Superior temporal gyrus (tissue), 1 donor: ENCODE measurements around the gene TMEM38B.
"Not testable (repeated sequence)": the region's sequence is repeated elsewhere in the genome, so short reads cannot be mapped to it uniquely, and the experiment has no call there.

Experiments
- DNase-seq: peaks from one replicate; pipeline ENCODE4 v3.0.0-alpha.2; 2016; ENCODE audit errors: extremely low spot score

Gene TMEM38B

DNA sequence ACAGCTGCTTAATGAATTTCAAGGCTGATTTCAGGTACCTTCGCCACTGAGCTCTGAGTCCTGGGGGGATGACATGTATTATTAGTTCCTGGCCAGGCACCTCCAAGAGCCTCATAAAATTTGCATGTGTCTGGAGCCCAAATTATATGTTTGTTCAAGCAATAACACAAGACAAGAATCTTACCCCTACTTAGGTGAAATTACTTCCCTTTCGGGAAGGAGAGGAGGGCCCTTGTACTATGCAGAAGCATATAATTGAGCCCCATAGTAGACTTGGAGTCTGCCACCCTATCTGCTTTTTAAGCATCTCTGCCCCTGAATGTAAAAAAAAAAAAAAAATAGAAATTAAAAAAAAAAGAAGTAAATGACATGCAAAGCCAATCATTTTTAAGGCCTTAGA lies 13.0 kb upstream of the TMEM38B start:
- no peak for DNase-seq

DNA sequence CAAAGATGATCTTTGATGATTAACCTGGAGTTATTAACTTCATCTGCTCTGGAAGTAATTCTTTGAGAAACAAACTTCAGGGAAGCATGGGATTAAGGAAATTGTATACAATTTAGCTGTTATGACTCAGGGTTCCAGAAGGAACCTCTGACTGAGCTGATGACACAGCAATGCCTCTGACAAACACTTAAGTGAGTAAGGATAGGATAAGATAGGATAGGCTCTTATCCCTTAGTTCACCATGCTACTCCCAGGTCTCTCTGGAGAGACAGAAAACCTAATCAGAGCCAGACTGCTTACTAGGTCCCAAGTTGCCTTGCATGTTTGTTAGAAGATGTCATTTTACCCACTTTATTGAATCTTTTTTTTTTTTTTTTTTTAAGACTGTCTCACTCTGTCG lies 12.6 kb upstream of the TMEM38B start:
- no peak for DNase-seq

DNA sequence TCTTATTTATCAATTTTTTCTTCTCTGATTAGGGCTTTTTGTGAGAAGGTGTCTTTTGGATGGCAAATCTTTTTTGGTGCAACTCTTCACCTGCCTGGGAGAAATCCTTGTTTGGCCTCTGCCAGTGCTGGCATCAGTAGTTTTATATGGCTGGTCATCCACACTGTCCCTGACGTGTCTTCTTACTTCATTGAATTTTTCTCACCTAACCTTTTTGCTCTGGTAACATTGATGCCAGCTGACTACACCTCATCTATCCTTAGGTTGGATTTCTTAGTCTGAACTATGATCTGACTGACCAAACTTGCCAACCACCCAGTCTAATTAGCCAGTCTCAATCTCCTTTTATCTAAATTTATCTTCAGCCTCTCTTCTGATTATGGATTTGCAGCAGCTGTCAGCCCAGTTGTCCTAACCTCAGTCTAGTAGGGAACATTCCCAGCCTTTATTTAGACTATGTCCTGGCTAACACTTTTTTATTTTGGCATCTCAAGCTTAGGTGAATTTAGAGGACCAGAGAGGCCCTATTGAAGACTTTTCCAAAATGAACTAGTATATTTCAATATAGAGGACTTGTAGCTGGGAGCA lies 10.6 kb upstream of the TMEM38B start:
- no peak for DNase-seq

DNA sequence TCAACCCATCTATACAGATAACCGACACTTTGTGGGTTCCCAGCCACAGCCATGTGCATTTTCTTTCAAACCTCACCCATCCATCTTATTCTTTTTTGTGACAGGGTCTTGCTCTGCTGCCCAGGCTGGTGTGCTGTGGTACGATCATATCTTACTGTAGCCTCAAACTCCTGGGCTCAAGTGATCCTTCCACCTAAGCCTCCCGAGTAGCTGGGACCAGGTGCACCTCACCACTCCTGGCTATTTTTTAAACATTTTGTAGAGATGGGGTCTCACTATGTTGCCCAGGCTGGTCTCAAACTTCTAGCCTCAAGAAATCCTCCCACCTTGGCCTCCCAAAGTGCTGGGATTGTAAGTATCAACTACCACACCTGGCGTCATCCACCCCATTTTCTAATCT lies 7.4 kb upstream of the TMEM38B start:
- no peak for DNase-seq

DNA sequence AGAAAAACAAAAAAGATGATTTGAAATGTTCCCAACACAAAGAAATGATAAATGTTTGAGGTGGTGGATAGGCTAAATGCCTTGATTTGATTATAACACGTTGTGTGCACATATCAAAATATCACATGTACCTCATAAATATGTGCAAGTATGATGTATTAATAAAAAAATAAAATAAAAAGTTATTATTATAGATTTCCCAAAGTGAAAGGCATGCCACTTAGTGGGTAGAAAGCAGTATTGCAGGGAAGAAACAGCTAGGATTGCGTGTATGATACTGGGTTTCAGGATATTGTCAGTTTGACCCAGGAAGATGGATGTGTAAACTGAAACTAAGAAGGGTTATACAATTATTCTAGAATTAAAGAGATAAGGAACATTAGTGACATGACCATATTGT lies 3.6 kb upstream of the TMEM38B start:
- DNase-seq = no peak

DNA sequence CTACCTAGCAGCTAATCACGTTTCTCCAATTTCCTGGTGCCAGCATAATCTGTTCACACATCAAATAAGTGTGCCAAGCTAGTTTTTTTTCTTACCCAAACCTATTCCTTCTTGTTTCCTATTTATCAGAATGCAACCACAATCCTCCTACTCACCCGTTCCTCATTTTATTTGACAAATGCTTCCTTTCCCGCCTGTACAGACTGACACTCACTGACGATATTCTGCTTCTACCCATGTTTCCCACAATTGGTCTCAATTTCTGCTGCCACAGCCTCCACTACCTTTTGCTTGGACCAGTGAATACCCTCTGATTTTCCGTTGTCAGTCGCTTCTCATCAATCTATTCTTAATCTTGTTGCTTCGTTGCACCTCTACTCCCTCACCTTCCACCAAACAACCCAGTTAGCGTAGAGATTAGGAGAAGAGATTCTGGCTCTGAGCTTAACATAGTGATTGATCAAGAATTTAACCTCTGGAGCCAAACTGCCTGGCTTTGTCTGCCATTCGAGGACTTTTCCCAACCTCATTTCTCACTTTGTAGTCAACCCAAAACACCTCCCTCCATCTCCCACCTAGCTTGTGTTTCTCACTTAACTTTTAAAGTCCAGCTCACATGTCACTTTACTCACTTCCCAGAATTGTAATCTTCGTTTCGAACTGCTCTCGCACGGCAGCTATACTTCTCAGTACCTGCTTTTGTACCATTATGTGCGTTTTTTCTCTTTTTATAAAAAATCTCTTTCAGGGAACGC lies 729 bp upstream of the TMEM38B start:
- peak; percentile 46 for DNase-seq

DNA sequence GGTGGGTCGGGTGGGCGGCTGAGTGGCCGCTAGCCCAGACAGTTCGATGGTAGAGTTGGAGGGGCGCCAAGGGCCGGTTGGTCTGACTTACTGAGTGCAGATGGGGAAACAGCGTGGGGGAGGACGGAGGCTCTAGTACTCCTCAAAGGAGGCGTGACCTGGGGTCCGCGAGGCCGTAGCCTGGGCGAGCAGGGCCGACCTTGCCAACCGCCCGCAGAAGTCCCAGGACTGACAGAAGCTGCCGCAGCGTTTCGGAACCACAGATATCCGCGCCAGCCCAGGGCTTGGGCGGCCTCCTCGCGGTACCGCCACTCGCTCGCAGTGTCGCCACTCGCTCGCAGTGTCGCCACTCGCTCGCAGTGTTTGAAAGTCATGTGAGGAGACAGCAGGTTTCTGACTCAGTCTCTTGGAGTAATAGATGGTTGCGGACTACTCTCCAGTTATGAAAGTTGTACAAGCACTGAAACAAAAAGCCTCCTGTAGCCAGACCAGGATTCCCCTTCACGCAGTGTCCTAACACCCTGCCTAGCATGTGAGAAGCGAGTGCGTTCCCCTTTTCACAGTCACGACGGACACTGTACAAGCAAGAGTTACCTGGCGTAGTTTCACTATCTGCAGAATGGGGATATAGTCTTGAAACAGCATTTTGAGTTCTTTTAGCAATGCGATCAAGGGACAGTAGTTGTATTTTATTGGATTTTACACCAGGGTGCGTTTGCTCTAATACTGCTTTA lies 674 bp downstream of the TMEM38B start:
- DNase-seq = peak; percentile 78

DNA sequence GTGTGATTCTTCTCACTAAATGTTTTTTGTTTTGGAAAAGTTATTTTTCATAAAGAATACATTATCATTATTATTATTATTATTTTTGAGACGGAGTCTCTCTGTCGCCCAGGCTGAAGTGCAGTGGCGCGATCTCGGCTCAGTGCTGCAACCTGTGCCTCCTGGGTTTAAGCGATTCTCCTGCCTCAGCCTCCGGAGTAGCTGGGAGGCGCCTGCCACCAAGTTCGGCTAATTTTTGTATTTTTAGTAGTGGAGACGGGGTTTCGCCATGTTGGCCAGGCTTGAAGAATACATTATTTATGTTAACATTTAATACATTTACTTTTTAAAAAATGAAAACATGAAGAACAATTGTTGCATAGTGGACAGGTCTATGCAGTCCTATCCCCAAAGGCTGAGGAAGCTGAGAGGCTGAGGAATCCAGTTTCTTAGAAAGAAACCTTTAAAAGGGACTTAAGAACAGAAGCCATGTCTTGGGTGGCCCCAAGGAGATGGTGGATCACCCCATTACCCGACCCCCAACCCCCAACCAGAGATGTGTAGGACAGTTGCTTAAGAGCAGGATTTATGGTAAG lies 2.0 kb downstream of the TMEM38B start:
- DNase-seq = no peak

DNA sequence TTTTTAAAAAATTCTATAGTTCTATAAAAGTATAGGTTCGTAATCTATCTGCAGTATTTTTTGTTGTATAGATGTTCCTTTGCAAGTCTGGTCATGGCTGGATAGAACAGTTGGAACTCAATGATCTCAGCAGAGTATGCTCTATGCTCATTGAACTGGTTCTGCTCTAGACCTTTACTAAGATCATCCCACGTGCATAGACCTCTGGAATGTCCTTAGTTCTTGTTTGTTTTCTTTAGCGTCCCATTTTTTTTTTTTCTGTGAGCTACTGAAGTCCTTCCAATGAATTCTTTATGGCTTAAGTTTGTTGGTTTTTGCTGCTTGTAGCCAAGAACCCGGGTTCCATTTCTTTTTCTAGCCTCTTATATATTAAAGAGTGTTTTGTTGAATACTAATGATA lies 3.5 kb downstream of the TMEM38B start:
- no peak for DNase-seq

DNA sequence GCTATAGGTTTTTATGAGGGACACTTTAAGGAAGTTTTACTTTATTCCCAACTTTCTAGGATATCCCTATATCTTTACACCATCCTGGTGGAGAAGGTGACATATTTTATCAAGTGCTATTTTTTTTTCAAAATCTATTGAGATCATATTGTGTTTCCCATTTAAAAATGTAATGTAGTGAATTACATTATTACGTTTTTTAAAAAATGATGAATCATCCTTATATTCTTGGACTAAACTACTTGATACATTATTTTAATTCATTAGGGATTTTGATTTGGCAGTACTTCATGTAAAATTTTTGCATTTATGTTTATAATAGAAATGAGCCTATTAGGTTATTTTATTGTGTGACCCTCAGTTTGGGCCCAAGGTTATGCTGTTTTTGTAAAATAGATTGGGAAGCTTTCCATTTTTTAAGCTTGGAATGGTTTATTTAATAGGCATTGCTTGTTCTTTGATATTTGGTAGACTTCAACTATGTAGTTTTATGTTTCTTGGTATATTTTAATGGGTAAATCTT lies 4.1 kb downstream of the TMEM38B start:
- DNase-seq = no peak

DNA sequence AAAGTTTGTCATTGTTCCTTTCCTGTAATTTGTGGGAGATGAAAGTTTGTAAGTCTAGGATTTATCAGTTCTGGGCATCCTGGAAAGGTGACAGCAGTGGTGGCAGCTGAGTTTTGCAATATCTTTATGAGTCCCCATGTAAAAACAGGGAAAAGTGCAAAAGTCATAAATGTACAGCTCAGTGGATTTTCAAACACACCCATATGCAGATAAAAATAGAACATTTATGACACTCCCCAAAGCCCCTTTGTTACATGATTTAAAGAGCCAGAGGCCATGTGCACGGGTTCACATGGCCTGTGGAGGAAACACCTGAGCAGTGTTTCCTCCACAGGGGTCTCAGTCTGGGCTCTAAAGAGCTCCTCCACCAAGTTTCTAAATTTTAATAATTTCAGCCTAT lies 6.3 kb downstream of the TMEM38B start:
- DNase-seq = no peak

DNA sequence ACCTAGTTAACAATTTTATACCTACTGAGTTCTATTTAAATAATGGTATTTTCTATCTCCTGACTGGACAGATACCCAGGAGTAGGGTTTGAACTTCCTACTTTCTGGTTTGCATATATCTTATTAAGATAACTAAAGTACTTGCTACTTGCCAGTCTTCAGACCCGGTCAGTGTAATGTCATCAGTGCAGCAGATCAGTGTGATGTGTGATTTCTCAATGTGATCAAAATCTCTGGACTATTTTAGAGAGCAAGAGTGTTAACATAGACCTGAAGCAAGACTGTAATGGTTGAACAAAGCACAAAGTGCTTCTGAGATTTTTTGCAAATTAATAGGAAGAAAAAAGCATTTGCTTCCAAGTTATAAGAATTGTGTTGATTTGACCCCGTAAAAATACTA lies 6.8 kb downstream of the TMEM38B start:
- no peak for DNase-seq

DNA sequence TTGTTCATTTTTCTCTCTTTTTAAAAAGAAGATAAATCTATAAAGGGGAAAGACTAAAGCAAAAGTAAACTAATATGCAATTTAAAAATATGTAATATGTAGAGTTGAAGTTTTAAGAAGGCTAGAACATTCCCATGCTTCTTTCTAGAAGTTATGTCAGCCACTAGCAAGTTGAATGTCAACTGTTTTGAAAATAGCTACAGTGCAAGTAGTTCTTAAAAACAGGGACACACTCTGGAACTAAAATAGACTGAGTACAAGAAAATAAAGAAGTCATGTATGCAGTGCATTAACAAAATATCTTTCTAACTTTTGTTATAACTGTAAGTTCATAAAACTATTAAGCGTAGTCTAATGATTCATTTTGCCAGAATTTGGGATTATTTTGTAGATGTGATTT lies 7.9 kb downstream of the TMEM38B start:
- DNase-seq = no peak

DNA sequence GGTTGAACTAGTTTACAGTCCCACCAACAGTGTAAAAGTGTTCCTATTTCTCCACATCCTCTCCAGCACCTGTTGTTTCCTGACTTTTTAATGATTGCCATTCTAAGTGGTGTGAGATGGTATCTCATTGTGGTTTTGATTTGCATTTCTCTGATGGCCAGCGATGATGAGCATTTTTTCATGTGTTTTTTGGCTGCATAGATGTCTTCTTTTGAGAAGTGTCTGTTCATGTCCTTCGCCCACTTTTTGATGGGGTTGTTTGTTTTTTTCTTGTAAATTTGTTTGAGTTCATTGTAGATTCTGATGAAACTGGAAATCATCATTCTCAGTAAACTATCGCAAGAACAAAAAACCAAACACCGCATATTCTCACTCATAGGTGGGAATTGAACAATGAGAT lies 9.3 kb downstream of the TMEM38B start:
- DNase-seq = not testable (repeated sequence)

DNA sequence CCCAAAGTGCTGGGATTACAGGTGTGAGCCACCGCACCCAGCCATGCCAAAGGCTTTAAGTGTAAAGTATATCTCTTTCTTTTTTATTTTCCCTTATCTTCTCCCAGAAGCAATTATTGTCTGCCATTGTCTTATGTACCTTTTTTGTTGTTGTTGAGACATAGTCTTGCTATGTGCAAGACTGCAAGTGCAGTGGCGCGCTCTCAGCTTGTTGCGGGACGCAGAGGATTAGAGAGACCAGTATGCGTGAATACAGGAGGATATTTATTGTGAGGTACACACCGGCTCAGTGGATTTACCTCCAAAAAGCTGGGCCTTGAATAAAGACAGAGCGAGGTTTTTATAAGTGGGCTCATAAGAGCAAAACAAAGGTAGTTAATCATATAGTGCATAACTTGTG lies 11.8 kb downstream of the TMEM38B start:
- no peak for DNase-seq

DNA sequence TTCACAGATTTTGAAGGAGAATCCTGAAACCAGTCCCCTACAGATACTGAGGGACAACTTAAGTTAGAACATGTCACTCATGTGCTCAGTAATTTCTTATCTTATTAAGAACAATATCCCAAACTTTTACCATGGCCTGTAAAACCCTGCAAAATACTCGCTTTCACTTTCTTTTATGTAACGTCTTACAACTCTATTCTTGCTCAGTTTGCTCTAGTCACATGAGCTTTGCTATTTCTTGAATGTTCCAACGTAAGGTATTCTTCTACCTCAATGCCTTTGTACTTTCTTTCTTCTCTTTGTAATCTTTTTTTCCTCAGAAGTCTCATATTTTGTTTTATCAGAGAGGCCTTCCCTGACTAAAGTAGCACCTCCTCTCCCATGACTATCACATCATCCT lies 14.1 kb downstream of the TMEM38B start:
- no peak for DNase-seq

DNA sequence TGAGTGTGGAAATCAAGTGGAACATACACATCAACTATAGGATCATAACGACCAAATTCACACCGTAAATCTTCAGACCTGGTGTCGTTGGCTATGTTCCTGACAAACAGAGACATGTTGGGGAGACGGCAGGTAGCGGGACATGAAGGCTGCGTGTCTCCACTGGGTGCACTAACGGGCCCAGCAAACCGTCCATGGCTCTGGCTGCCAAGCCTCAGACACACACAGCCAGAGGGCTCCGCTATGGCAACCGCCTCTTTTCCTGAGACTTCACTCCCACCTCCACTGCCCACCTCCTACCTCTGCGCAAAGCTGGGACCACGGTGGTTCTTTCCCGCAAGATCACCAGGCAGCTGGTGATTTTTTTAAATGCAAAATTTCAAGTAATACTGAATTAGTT lies 16.3 kb downstream of the TMEM38B start:
- no peak for DNase-seq

DNA sequence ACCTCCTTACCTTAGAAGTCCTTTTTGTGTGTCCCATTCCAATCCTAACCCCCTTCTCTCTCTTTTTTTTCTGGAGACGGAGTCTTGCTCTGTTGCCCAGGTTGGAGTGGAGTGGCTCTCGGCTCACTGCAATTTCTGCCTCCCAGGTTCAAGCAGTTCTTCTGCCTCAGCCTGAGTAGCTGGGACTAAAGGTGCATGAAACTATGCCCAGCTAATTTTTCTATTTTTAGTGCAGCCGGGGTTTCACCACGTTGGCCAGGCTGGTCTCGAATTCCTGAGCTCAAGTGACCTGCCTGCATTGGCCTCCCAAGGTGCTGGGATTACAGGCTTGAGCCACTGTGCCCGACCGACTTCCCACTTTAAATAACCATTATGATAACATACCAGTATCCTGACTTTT lies 17.5 kb downstream of the TMEM38B start:
- DNase-seq = no peak

DNA sequence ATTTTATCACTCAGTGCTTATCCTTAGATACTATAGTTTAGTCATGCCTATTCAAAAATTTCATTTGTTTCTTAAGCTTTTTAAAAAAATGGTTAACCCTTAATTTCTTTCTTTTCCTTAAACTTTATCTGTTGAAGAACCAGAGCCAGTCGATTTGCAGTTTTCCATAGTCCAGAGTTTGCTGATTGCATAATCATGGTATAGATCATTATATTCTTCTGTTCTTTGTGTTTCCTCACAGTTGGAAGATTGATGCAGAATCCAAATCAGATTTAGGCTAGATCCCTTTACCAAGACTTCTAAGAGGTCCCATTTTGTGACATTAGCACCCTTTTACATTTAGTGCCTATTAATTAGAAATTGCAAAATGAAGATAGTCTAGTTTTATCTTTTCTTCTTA lies 18.0 kb downstream of the TMEM38B start:
- no peak for DNase-seq

DNA sequence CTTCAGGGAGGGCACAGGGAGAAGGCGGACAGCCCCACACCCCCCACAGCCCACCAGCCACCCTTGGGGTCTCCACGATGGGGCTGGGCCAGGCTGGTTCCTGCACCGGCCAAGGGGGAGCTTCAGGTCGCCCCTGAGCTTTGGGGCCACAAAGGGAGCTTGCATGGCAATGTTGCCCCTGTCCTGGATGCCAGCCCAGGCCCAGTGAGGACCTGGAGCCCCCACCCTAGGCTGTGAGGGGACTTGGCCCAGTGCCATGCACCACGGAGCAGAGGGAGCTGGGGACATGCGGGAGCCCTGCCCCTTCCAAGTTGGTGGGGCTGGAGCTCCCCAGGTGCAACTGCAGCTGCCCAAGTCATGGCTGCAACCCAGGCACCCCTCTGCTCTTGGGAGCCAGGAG lies 18.4 kb downstream of the TMEM38B start:
- DNase-seq = no peak

DNA sequence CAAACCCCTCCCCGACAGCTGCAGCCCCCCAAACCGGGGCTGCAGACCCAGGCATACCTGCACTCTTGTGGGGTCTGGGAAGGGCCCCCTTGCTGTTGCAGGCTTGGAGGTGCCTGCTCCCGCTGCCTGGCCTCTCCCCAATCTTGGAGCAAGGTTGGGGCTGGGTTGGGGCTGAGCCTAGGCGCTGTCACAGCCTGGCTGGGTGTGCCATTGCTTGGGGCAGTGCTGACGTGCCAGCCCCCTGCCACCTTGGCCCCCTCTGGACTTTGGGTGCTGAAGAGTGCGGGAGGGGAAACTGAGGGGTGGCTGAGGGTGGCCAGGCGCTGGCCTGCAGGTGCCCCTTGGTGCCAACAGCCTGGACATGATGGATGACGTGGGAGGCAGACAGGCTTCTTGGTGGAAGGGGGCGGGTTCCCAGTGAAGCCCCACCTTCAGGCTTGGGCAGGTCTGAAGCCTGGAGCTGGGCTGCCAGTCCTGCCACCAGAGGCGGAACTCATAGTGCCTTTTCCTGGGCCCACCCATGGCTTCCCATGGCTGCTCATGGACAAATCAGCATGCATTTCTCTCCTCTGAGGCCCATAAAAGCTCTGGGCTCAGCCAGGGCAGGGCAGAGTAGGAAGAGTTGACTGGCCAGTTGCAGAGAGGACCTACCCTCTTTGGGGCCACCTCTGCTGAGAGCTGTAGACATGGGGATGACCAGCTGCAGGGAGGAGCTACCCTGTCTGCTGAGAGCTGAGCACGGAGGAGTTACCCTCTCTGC lies 19.1 kb downstream of the TMEM38B start:
- no peak for DNase-seq

DNA sequence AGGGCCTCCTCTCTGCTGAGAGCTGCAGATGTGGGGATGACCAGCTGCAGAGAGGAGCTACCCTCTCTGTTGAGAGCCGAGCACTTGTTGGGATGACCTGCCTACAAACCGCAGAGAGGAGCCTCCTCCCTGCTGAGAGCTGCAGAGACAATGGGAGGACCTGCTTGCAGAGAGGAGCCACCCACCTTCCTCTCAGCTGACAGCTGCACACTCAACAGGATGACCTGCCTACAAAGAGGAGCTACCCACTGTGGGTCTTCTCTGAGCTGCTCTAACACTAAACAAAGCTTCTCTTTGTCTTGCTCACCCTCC lies 19.6 kb downstream of the TMEM38B start:
- DNase-seq = no peak
